Ovary (tissue), 9 donors: ENCODE measurements around the gene FAM222B. TPM values are rescaled to one million over a fixed set of nuclear protein-coding genes. Genes with fewer than 3 reads are reported as not detected.

Experiments
- DNase-seq, 5 donors: peaks; one replicate each; pipeline ENCODE4 v3.0.0-alpha.2; 2019 to 2020
- H3K27ac ChIP-seq, 2 donors: fragments of 200-600 bp; one replicate each; pipeline versions ENCODE4 v1.5.1 to v1.8.0; 2019 to 2022
- H3K27me3 ChIP-seq: fragments of 200-600 bp; one replicate; pipeline ENCODE4 v1.8.0; 2022
- H3K36me3 ChIP-seq: fragments of 200-600 bp; sonication (generic); one replicate; pipeline ENCODE4 v1.5.1; 2019
- H3K4me1 ChIP-seq: one replicate; pipeline ENCODE4 v1.8.1; 2013; ENCODE audit warnings: mild to moderate bottlenecking, moderate library complexity; ENCODE audit not compliant: insufficient read depth
- H3K4me3 ChIP-seq: fragments of 200-600 bp; sonication (generic); one replicate; pipeline ENCODE4 v1.5.1; 2017
- H3K9me3 ChIP-seq, 2 donors: fragments of 200-600 bp in 1 of 2; sonication (generic) in 1 of 2; one replicate each; pipeline versions ENCODE4 v1.5.1 to v1.8.1; 2013 to 2019; ENCODE audit warnings: mild to moderate bottlenecking in 1 of 2, moderate library complexity in 1 of 2
- EP300 ChIP-seq: sonication (generic); formaldehyde crosslinking; IDR thresholded peaks from one replicate; pipeline ENCODE4 v1.6.1; 2017; ENCODE audit warnings: antibody characterized with exemption
- POLR2A ChIP-seq: fragments of 450-650 bp; IDR thresholded peaks from one replicate; pipeline ENCODE4 v1.6.1; 2017; ENCODE audit warnings: antibody characterized with exemption, mild to moderate bottlenecking, moderate library complexity
- WGBS, 3 donors: extraction: QIAGEN DNeasy Blood & Tissue Kit in 1 of 3; methylation state at CpG; one replicate each; pipeline versions ENCODE4 v1.1.5 to v1.1.7; 2013 to 2017; 5-methylcytosine and 5-hydroxymethylcytosine counted together
- intact Hi-C, 4 donors: fragments of 100-400 bp; cut with DNase I; formaldehyde crosslinking; loops; one replicate each; pipeline versions ENCODE4 v1.11.0 to v1.15.1; 2022 to 2023
- polyA plus RNA-seq, 2 donors: library from polyadenylated mRNA; stranded (reverse); fragments of 200-250 nt in 1 of 2; fragments of 350-450 nt in 1 of 2; fragmentation: Illumina TruSeq in 1 of 2; extraction: RNeasy Lipid Tissue Mini Kit (QIAGEN cat#74804) in 1 of 2; gene quantifications; one replicate each; pipeline ENCODE4 v1.2.3, GENCODE V29; 2013 to 2014
- total RNA-seq, 7 donors: library from RNA; depleted of rRNA in 2 of 7; stranded (reverse); fragments of >200 nt in 2 of 7; fragmentation: NEBNext Ultra II Directional in 3 of 7; extraction: Animal tissue kit (Norgen Biotek cat#: 25700) in 3 of 7; gene quantifications; one replicate each; pipeline versions ENCODE4 v1.1.0 to v1.2.4, GENCODE V29; 2016 to 2023
- TF ChIP-seq, protein P1 (sequence below), 3 donors: fragments of 450-650 bp in 2 of 3; fragments of 200-600 bp in 1 of 3; IDR thresholded peaks; one replicate each; pipeline versions ENCODE4 v1.5.1 to v1.8.0; 2016 to 2022; ENCODE audit warnings: antibody characterized with exemption in 3 of 3, mild to moderate bottlenecking in 1 of 3
- donor health status: DM: no; HTN: no; CAD: no; lungs with moderate emphysema.
- donor health status: DM: no; HTN: no; CAD: no.
- donor health status: Bipolar disorder and iron deficiency.
- donor health status: DM: yes; HTN: yes; CAD: no.
- donor health status: DM: no; HTN: no; CAD: no.
- donor health status: DM: yes; HTN: yes; CAD: no.

Gene FAM222B
- total and polyA plus RNA-seq, 9 donors, result 8.0 to 19.8 (median 15.9) TPM

DNA sequence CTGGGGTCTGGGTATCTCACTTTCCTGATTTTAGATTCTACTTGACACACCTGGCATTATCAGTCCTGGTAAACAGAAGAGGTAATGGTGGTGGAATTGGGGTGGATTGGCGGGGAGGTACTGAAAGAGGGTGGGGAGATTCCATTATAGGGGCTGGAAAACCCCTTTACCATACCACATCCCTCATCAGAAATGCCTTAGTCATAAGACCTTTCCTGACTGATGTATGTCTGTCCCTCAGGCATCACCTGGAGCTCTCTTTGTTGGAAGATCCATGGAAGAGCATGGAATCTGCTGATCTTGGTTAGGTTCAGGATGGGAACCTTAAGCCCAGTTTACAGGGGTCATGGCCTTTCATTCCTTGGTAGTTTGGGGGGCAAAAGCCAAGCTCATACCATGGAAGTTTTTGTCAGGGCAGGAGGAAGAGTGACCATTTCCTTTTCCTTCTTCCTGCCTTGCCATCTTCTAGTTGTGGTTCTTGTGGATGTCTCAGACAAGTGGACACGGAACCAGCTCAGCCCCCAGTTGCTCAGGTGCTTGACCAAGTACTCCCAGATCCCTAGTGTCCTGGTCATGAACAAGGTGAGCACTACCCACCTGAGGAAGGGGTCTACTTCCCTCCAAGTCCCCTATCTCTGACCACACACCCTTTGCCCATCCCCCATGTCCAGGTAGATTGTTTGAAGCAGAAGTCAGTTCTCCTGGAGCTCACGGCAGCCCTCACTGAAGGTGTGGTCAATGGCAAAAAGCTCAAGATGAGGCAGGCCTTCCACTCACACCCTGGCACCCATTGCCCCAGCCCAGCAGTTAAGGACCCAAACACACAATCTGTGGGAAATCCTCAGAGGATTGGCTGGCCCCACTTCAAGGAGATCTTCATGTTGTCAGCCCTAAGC is 15.6 kb upstream of the FAM222B start:
- no peaks in the 10 kb centered on the region for H3K36me3 ChIP-seq
- H3K27me3 ChIP-seq, result no peaks in the 10 kb centered on the region
- 81 to 90% (median 86%) methylated on average over 3 of the region's 3 CpGs for WGBS, 3 donors
- no peaks in the 10 kb centered on the region for H3K9me3 ChIP-seq
- peaks cover 1% of the 10 kb centered on the region for H3K4me1 ChIP-seq
- intact Hi-C loops, result loop anchor here in 1 of 4 donors (10.0 kb wide), 1 partner anchor 93 kb away; no protein-coding TSS in a partner anchor
- no peak overlapping the region for H3K4me3 ChIP-seq
- H3K27ac ChIP-seq, result no peak overlapping the region
- DNase-seq, result no peak
- no peak for TF ChIP-seq EP300

DNA sequence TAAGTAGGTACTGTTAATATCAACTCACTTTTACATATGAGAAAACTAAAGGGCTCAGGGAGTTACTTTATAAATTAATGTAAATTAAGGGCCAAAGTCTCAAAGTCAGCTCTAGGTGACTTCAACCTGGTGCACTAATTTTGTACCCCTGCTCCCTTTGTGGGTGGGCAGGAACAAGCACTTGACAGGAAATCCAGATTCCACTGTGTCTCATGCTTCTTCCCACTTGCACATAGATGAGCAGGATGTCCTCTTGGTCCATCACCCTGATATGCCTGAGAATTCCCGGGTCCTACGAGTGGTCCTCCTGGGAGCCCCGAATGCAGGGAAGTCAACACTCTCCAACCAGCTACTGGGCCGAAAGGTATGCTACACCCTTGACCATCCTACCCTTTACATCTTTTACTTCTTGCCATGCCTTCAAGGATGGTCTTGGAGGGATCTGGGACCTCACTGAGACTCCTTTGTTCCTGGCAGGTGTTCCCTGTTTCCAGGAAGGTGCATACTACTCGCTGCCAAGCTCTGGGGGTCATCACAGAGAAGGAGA is 13.5 kb upstream of the FAM222B start:
- Histone ChIP-seq H3K36me3 (no peaks in the 10 kb centered on the region), H3K4me1 (peaks cover 1% of the 10 kb centered on the region), H3K4me3 (no peak overlapping the region), H3K27me3 (no peaks in the 10 kb centered on the region), H3K27ac (no peak overlapping the region), H3K9me3 (no peaks in the 10 kb centered on the region)
- 84 to 91% (median 88%) methylated on average over 5 of the region's 5 CpGs for WGBS, 3 donors
- no peak for DNase-seq
- no peak for TF ChIP-seq POLR2A
- no peak for TF ChIP-seq EP300
- TF ChIP-seq, protein P1, sequence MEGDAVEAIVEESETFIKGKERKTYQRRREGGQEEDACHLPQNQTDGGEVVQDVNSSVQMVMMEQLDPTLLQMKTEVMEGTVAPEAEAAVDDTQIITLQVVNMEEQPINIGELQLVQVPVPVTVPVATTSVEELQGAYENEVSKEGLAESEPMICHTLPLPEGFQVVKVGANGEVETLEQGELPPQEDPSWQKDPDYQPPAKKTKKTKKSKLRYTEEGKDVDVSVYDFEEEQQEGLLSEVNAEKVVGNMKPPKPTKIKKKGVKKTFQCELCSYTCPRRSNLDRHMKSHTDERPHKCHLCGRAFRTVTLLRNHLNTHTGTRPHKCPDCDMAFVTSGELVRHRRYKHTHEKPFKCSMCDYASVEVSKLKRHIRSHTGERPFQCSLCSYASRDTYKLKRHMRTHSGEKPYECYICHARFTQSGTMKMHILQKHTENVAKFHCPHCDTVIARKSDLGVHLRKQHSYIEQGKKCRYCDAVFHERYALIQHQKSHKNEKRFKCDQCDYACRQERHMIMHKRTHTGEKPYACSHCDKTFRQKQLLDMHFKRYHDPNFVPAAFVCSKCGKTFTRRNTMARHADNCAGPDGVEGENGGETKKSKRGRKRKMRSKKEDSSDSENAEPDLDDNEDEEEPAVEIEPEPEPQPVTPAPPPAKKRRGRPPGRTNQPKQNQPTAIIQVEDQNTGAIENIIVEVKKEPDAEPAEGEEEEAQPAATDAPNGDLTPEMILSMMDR (IDR thresholded peaks at IDR 0.05), result no peak
- intact Hi-C loops, result loop anchor here in 1 of 4 donors (10.0 kb wide), 1 partner anchor 91 kb away; no protein-coding TSS in a partner anchor

DNA sequence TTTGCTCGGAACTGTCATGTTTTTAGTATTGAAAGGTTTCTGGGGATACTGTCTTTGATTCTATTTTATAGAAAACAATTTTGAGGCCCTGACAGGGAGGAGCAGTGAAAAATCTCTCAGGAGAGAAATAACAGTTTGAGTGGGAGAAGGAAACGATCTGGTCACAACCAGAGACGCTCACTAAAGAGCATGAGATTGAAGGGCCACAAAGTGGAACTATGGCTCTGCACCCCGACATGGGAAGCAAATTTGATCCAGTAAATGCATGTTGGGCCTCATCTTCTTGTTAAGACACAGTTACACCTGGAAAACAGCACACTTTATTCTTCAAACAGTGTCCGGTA is 12.7 kb upstream of the FAM222B start:
- no peaks in the 10 kb centered on the region for H3K27me3 ChIP-seq
- H3K4me1 ChIP-seq, result peaks cover 1% of the 10 kb centered on the region
- intact Hi-C loops, result loop anchor here in 1 of 4 donors (10.0 kb wide), 1 partner anchor 91 kb away; no protein-coding TSS in a partner anchor
- WGBS, 3 donors, result 13 to 15% (median 14%) methylated on average over 5 of the region's 5 CpGs
- H3K9me3 ChIP-seq, result no peaks in the 10 kb centered on the region
- DNase-seq, result no peak
- TF ChIP-seq, protein P1 (IDR thresholded peaks at IDR 0.05), result no peak
- TF ChIP-seq EP300 (no peak), POLR2A (no peak)
- H3K36me3 ChIP-seq, result no peaks in the 10 kb centered on the region
- H3K27ac ChIP-seq, result peak overlapping the region; percentile 40 to 73
- H3K4me3 ChIP-seq, result peak overlapping the region; percentile 67

DNA sequence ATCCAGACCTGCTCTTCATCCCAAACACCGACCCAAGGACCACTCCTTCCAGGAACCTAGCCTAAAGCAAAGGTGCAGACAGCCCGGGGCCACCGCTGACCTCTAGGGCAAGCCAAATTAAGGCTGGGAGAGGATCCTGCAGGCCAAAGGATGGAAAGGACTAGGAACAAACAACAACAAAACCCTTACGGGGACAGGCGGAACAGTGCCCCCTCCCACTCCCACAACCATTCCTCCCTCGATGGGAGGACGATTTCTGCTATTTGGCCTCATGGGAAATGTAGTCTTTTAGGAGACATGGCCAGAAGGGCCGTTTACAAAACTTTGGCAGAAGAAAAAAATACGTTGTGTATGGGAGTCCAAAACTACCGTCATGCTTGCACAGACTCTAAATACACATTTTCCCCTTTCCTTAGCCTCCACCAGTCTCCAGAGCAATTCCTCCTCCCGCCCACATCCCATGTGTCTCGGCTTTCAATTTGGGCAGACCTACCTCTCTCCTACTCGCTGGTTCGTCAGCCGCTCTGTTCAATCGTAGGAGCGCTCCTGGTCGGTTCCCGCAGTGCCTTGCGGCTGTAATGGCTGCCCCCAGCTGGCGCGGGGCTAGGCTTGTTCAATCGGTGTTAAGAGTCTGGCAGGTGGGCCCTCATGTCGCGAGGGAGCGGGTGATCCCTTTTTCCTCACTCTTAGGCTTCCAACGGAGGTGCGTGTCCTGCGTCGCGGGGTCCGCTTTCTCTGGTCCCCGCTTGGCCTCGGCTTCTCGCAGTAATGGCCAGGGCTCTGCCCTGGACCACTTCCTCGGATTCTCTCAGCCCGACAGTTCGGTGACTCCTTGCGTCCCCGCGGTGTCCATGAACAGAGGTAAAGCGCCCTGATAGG is 12.1 kb upstream of the FAM222B start, which contains the start of gene ERAL1:
Gene ERAL1, plus strand, starts transcription at position 560 of the 879 bp plus-strand sequence. Its CDS starts 19 bp downstream, at position 579.
- intact Hi-C loops, result loop anchor here in 1 of 4 donors (10.0 kb wide), 1 partner anchor 90 kb away; no protein-coding TSS in a partner anchor
- Histone ChIP-seq H3K4me3 (peak within 1 kb of the TSS; percentile 67), H3K9me3 (no peaks in the 10 kb centered on the region), H3K27ac (peak within 1 kb of the TSS; percentile 40 to 73), H3K36me3 (no peaks in the 10 kb centered on the region), H3K4me1 (peaks cover 1% of the 10 kb centered on the region), H3K27me3 (no peaks in the 10 kb centered on the region)
- TF ChIP-seq POLR2A, result peak; percentile 46
- TF ChIP-seq EP300, result no peak
- TF ChIP-seq, protein P1 (IDR thresholded peaks at IDR 0.05), result no peak
- 0 to 1% (median 1%) methylated on average over 42 of the region's 42 CpGs for WGBS, 3 donors
- DNase-seq, result peak; percentile 74 to 84 (median 80)
